T1000 (cell line): ENCODE data around the gene RALGAPA2.
A peak's percentile ranks its signal among the peaks of the same experiment; 100 is the strongest.

Source experiments
- DNase-seq: peaks from one replicate; lab custom pipeline; 2025; ENCODE audit warnings: mixed read lengths; lab: John Stamatoyannopoulos, UW

RALGAPA2 gene

GRCh38 chr20:20712474-20713243 lies at the start of gene RALGAPA2:
Gene RALGAPA2 (minus strand): TSS chr20:20712644. CDS start chr20:20712480, 164 bp downstream.
- peak; percentile 93 for DNase-seq

- no peak for DNase-seq
Measured at GRCh38 chr20:20761301-20761700, 48.9 kb upstream of the RALGAPA2 start.

- DNase-seq, result no peak
Measured at GRCh38 chr20:20759132-20759531, 46.7 kb upstream of the RALGAPA2 start.

GRCh38 chr20:20755674-20756319 lies 43.4 kb upstream of the RALGAPA2 start:
- DNase-seq, result no peak

GRCh38 chr20:20755231-20755630 lies 42.8 kb upstream of the RALGAPA2 start:
- no peak for DNase-seq

GRCh38 chr20:20754714-20755113 lies 42.3 kb upstream of the RALGAPA2 start:
- no peak for DNase-seq

- DNase-seq, result no peak
Measured at GRCh38 chr20:20752712-20753111, 40.3 kb upstream of the RALGAPA2 start.

GRCh38 chr20:20747298-20747697 lies 34.9 kb upstream of the RALGAPA2 start:
- DNase-seq, result no peak

GRCh38 chr20:20744170-20744725 lies 31.8 kb upstream of the RALGAPA2 start:
- no peak for DNase-seq

- no peak for DNase-seq
Measured at GRCh38 chr20:20743511-20744169, 31.2 kb upstream of the RALGAPA2 start.

- DNase-seq, result no peak
Measured at GRCh38 chr20:20741087-20742045, 28.9 kb upstream of the RALGAPA2 start.

- no peak for DNase-seq
Measured at GRCh38 chr20:20740541-20740940, 28.1 kb upstream of the RALGAPA2 start.

- DNase-seq, result no peak
Measured at GRCh38 chr20:20737158-20737557, 24.7 kb upstream of the RALGAPA2 start.

GRCh38 chr20:20736303-20736702 lies 23.9 kb upstream of the RALGAPA2 start:
- DNase-seq, result no peak

GRCh38 chr20:20734475-20734948 lies 22.1 kb upstream of the RALGAPA2 start:
- DNase-seq, result no peak

- DNase-seq, result no peak
Measured at GRCh38 chr20:20733943-20734342, 21.5 kb upstream of the RALGAPA2 start.

- no peak for DNase-seq
Measured at GRCh38 chr20:20732641-20733040, 20.2 kb upstream of the RALGAPA2 start.

GRCh38 chr20:20731945-20732296 lies 19.5 kb upstream of the RALGAPA2 start:
- DNase-seq, result no peak

GRCh38 chr20:20731000-20731944 lies 18.8 kb upstream of the RALGAPA2 start:
- DNase-seq, result no peak

- DNase-seq, result no peak
Measured at GRCh38 chr20:20729563-20729962, 17.1 kb upstream of the RALGAPA2 start.
